Activated gamma-delta T cell (primary cell): Measurements from ENCODE around the gene PEX14.

Experiments
- DNase-seq: peaks from one replicate; lab custom pipeline; 2025; lab: John Stamatoyannopoulos, UW

PEX14 gene

DNA sequence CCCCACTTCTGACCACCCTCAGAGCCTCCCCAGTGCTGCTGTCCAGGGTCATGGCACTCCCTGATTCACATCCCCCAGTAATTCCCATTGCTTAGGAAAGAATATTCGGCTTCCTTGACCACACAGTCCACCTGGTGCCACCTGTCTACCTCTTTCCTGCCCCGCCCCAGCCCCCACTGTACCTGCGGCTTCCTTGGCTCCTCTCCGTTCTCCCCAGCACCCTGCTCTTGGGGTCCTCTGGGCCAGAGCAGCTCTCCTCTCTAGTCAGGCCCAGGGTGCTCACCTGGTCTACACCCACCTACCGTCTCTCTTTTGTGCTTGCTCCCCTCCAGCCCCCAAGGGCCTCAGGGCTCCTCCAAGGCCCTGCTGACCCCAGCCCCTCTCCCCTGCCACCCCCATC, 142.6 kb downstream of the PEX14 start:
- no peak for DNase-seq

DNA sequence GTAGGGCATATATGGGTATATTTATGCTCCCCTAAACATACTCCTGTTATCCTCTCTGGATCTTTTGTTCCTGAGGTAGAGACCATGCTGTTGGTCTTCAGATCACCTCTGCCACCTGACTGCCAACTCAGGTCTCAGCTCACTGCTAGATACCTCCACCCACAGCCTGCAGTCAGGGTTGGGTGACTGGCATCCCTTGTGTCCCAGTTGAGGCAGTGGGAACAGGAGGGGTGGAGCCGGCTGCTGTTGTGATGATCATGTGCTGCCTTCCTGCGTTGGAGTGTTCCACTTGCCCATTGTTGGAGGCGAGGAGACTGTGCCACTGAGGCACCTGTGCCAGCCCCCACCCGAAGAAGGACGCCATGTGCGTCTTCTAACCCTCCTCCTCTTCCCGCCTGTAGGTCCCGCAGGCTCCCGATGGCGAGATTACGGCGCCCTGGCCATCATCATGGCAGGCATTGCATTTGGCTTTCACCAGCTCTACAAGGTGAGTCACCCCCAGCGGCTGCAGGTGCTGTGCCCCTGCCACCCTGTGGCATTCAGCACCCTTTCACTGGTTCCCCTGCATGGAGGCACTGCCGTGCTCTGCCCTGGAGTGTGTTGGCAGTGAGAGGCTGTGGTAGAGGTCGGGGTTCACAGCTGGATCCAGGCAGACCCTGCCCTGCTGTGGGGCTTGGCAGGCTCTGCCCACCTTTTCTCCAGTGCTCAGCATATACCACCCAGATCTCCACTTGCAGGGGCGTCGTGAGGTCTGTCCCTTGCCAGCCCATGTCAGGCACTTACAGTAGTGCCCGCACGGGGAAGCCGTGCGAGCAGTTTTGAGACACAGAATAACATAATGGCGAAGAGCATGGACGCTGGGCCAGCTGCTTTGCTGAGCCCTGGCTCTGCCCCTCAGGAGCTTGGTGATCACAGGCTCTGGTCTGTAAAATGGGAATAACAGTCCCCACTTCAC, 143.5 kb downstream of the PEX14 start:
- DNase-seq, result no peak

DNA sequence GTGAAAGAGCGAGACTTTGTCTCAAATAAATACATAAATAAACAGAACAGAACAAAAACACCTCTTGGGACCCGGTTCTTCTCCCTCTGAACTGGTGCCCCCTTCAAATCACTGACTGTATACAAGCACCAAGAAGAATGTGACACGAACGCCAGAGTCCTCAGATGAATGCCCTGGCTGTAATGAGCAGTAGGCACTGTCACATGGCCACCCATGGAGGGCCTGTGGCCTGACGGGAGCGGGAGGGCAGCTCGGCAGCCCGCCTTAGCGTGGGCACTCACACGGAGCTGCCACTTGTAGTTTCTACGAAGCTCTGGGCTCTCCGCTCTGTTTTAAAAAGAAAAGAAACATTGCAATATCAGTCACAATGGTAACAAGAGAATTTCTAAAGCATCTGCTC, 146.0 kb downstream of the PEX14 start:
- no peak for DNase-seq

DNA sequence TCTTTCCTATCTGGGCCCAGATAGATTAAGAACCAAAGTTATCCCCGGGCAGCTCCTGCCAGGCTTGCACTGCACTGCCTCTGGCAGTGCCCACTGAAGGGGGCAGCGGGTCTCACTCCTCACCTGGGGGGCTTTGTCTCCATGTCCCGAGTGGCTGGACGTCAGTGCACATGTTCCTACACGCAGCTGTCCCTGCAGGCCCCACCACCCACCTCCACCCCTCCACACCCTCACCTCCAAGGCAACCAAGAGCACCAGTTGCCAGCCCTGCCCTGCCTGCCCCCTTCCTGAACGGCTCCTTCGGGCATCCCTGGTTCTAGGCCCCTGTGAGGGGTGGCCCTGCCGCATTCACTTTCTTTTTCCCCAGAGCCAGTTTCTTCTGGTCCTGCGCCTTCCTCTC, 147.2 kb downstream of the PEX14 start:
- DNase-seq, result no peak

DNA sequence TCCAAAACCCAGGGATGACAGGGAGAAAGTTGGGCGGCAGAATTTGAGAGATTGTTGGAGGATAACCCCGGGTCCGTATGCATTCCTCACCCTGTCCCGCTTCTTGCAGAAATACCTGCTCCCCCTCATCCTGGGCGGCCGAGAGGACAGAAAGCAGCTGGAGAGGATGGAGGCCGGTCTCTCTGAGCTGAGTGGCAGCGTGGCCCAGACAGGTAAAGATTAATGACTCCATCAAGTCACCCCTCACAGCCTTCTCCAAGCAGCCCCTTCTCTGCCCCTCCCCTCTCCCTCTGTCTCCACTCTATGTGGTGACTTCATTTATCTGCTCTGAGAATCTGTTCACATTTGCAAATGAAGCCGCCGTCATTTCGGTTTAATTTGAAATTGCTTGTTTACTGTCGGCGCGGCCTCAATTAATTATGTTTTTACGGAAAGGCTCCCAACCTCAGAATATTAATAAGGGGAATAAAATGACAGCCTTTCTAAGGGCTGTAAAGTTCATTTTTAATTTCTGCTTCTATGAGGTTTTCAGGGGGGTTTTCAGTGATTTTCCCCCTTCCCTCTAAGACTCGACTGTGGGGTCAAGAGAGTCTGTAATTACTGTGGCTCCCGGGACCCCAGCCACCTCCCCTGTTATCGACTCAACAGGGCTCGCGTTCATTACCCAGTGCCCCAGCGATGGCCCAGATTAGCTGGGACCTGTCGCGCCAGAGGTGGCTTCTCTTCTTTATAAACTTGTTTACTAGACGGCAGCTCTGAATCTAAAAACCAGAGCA, 148.3 kb downstream of the PEX14 start:
- DNase-seq, result no peak

DNA sequence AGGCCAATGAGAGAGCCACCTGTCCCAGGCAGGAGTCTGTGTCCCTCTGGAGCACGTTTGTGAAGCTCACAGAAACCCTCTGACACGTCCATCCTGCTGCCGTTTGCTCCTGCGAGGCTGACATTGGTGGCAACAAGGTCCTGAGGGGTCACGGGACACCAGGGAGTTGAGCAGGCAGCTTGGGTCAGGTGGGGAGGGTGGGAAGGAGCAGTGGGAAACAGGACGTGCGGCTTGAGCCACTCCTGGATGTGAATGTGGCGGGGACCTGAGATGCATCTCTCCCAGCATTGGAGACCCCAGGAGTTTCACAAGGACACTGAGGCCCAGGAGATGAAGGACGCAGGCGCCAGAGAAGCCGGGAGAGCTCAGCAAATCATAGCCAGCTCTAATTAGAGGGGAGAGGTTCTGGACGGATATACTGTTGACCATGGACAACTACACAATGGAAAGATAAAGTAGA, 149.0 kb downstream of the PEX14 start:
- DNase-seq, result no peak

DNA sequence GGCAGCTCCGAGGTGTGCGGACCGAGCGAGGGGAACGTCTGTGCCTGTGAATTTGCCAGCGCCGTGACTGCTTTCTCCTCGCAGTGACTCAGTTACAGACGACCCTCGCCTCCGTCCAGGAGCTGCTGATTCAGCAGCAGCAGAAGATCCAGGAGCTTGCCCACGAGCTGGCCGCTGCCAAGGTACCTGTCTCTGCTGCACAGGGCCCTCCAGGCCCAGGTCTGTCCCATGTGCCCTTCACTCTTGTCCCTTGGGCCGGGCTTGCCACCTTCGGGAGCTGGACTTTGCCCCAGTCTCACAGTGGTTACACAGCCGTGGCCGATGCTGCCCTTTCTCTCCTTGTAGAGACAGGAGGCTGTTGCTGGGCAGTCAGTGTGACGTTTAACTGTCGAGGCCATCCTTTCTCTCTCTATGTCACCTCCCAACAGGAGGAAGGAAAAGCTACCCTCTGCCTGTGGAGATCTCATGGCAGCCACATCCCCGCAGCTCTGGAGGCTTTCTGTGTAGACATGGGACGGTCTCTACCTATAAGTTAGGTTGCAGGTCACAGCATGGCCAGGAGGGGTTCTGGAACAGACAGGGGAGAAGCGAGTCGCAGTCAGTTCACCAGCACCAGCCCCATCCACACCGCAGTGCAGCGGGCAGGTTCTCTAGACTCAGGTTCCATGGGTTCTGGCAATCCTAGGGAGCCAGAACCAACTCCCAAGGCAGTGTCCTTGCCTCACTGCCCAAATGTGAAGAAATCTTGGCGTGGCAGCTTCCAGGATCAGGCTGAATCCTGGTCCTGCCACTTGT, 149.7 kb downstream of the PEX14 start:
- no peak for DNase-seq

DNA sequence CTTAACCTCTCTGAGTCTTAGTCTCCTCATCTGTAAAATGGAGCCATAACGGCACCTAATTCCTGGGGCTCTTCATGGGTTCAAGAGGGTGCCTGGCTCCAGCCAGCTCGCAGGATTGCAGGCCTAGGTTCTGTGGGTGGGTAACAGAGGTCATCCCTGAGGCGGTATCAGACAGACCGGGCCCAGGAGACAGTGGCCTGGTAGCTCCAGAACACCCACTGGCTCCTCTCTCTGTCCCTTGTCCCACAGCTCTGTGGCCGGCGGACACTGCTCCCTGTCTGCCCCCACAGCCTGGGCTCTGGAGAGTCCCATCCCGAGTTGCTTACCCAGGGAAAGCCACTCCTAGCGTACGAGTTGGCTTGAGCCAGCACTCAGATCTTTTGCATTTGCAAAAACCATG, 150.3 kb downstream of the PEX14 start:
- no peak for DNase-seq

DNA sequence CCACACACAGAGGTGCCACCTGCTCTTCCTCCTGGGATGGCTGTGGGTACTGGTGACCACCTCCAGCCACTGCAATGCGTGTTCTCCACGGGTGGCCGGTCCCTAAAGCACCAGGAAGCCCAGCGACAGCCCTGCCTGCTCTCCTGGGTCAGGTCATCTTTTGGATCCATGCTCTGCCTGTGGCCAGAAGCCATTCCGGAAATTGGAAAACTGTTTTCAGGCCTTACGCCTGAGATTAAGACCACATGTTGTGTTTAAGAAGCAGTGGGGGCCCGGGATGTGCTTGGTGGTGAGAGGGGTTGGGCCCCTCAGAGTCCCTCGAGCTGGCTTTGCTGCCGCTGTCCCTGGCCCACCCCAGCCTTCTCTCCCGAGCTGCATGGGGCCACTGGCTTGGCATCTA, 150.8 kb downstream of the PEX14 start:
- DNase-seq, result no peak

DNA sequence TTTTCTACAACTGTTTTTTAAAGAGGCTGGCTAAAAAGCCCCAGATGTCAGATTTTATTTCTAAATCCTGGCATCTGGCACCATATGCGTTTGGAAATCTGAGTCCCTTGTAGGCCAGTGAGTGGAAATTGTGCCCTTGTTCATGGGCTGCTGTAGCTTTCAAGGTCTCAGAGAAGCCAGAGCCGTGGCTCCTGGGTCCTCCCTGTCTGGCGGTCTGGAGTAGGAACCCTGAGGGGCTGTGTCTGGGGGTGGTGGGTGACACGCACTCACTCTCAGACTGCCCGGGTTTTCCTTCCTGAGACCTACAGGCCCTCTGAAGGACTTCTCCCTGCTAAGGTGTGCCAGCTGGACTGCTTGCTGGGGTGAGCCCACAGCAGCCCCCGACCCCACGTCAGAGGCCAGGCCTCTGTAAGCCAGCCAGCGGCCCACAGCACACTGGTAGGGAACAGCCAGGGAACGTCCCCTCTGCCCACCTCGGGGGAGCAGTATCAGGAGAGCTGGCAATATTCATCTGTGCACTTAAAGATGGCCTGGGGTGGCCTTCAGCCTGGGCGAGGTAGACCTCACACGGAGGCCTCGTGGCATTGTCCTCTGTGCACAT, 151.5 kb downstream of the PEX14 start:
- DNase-seq, result no peak

DNA sequence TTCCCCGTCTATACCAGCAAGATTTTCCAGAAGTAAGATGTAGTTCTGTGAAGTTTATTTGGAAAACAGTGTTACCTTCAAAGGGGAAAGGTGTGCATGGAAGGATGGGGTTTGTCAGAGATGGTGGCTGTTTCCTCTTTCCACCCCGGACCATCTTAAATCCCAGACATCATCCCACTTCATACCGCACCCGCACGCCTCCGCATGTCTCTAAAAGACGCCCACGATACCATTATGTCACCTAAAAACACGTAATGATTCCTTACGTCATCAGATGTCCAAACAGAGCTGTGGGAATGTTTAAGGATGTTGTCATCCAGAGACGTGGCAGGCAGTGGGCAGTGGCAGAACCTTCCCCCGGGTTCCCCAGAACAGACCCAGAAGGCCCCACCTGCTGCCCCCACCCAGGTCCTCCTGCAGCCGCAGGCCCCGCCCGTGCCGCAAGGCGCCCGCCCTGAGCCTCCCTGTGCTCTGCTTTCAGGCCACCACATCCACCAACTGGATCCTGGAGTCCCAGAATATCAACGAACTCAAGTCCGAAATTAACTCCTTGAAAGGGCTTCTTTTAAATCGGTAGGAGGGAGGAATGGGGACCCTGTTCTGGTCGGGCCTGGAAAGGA, 152.2 kb downstream of the PEX14 start:
- no peak for DNase-seq

DNA sequence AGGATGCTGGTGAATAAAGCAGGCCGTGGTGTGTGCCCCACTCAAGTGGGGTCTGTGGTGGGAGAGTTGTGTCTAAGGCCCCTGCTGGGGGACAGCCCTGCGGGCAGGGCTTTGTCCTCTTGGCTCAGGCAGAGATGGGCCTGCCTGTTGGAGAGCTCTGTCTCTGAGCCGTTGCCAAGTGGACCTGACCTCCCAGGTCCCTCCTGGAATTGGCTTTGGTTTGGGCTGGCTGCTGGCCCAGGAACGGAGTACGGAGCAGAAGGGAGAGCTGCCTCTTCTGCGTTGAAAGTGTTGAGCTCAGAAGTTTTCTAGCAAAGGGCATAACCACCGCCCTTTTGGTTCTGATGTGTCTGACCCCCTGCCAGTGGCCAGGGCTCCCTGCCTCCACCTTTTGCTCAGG, 153.9 kb downstream of the PEX14 start:
- no peak for DNase-seq

DNA sequence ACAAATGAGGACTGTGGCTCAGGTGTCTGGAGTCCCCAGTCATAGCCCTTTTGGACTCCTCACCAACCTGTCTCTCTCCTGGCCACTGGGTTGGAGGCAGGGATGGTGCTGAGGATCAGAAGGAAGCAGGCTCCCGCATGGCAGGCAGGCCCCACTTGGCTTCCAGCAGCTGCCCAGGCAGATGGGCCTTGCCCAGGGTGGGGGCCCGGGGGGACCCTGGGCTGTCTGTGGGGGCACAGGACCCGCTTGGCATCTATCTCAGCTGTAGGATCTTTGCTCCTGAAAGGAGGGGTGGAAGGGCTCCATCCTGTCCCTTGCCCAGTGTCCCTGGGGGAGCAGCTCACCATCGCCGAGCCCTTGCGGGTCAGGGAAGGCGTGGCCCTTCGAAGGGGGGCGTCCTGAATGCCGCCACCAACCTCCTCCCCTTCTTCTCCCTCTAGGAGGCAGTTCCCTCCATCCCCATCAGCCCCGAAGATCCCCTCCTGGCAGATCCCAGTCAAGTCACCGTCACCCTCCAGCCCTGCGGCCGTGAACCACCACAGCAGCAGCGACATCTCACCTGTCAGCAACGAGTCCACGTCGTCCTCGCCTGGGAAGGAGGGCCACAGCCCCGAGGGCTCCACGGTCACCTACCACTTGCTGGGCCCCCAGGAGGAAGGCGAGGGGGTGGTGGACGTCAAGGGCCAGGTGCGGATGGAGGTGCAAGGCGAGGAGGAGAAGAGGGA, 154.5 kb downstream of the PEX14 start:
- no peak for DNase-seq

DNA sequence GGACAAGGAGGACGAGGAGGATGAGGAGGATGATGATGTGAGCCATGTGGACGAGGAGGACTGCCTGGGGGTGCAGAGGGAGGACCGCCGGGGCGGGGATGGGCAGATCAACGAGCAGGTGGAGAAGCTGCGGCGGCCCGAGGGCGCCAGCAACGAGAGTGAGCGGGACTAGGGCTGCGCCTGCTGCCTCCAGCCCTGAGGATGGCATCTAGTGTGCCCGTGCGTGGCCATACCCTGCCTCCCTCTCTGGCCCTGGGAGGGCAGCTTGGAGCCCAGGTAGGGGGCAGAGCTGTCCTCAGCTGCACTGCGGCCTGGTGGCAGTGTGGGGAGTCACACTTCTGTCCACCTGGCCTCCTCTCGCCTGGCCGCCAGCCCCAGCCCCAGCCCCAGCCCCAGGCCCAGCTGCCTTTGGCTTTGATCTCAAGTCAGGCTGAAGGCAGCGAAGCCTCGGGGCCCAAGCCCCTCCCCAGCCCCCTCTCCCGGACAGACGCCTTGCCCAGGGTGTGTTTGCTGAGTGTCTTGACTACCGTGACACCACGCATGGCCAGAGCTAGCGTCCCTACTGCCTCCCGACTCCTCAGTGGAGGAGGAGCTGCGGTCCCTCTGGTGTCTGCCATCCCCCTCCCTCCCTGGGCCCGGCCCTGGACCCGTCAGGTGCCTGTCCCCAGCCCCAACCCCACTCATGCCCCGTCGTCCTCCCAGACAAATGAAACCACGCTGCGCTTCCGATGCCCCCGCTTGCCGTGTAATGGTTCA, 155.2 kb downstream of the PEX14 start:
- no peak for DNase-seq

DNA sequence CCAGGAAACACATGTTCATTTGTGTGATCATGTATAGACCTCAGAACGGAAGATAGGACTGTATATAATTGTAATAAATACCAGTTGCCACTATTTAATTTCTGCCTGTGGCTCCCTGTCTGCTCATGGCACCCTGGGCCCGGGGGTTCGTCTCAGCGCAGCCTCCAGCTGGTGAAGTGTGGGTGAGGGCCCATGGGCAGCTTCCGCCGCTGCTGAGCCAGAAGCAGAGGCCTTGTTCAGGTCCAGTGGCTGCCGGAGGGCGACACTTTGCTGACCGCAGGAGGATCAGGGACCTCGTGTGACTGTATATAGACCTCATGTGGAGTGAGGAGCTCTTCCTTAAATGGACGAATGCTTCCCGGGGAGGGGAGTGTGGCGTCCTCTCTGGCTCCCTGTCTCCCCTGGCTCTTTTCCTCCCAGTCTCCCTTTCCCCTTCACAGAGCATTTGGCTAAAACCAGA, 155.9 kb downstream of the PEX14 start:
- no peak for DNase-seq

DNA sequence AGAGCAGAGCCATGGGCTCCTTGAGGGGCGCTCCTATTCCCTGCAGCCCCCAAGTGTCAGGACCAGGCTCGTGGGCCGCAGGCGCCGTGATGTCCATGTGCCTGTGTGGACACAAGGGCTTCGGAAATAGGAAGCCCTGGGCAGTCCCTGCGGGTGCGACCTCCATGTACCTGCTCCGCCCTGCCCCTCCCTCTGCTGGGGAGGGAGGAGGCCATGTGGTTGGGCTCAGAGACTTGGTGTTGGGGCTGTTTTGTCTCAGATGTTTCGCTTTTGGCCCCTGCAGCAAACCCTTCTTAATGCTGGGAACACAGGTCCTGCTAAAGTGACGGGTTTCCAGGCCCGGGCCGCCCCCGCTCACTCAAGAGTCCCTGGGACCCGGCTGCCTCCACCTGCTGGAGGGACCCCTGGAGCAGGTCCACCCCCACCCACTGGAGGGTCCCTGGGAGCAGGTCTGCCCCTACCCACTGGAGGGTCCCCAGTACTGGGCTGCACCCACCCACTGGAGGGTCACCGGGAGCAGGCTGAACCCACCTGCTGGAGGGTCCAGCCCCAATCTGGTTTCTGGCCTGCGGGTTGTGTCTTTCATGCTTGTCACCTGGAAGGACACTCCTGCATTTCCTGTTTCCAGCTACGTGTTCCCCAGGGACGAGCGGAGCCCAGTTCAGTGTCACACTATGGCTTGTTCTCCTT, 156.5 kb downstream of the PEX14 start:
- DNase-seq, result no peak

DNA sequence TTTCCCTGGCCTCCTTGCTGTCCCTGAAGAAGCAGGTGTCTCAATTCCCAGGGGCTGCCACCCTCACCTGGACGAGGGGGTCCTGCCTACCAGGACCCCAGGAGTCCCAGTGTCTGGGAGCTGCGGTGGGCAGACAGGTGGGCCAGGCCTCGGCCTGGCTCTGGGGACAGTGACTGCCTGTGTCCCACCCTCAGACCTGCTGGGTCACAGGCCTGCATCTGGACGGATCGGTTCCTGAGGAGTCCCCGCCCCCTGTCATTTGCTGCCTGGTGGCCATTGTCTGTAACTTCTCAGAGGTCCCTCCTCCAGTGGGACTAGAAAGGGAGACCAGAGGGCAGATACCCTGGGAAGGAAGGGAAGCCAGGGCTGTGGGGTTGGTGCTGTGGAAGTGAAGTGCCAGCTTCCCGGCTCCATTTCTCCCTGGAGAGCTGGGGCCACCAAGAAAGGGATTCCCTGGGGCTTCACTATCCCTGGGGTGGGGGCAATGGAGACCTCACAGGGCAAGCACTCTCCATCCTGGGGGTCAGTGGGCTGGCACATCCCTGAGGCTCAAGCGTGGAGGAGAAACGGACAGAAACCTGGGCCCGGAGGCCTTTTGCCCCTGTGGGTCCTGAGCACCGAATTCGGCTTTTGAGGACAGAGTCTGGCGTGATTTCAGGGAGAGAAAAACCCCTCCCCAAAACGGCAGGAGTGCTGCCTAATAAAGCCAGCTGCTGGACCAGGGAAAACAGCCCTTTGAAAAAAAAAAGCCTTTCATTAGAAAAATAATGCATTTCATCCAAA, 157.3 kb downstream of the PEX14 start:
- DNase-seq, result no peak

DNA sequence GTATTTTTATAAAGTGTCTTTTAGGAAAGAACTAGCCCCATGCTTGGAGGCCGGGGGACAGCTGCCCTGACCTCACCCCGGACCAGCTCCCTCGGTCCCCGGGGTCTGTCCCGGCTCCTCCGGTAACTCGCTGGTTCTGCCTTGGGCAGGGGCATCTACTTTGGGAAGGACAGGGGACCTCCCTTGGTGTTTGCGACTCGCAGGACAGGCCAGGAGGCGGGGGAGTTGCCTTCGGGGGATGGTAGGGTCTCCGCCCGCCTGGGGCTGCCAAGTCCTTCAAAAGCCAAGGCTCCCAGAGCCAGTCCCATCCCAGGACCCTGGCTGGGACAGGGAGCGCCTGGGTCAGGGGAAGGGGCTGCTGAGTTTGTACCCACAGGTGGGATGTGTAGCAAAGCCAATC, 157.9 kb downstream of the PEX14 start:
- DNase-seq, result no peak
